HG03103 (cell line): Measurements from ENCODE around the gene IGFBP6.

Experiments used
- ATAC-seq: cut with Tn5 transposase; IDR thresholded peaks from one replicate; pipeline ENCODE4 v1.9.1; 2021; ENCODE audit warnings: low read depth; ENCODE audit not compliant: unreplicated experiment

IGFBP6 gene

GRCh38 chr12:53097564-53098353 is at the start of gene IGFBP6:
Gene IGFBP6, plus strand, starts transcription at chr12:53097667. Its CDS starts 51 bp downstream, at chr12:53097718.
- ATAC-seq: no peak

GRCh38 chr12:53048033-53048779 is 49.3 kb upstream of the IGFBP6 start:
- no peak for ATAC-seq

GRCh38 chr12:53048780-53049401 is 48.6 kb upstream of the IGFBP6 start:
- no peak for ATAC-seq

GRCh38 chr12:53049571-53050318 is 47.7 kb upstream of the IGFBP6 start, which contains the start of gene TNS2:
Gene TNS2, plus strand, starts transcription at chr12:53050065. Its CDS starts 121 bp downstream, at chr12:53050186.
- ATAC-seq: no peak

- ATAC-seq: no peak
Measured at GRCh38 chr12:53050426-53051057, 46.9 kb upstream of the IGFBP6 start.

- no peak for ATAC-seq
Measured at GRCh38 chr12:53051058-53051880, 46.2 kb upstream of the IGFBP6 start.

- ATAC-seq: no peak
Measured at GRCh38 chr12:53051881-53052412, 45.5 kb upstream of the IGFBP6 start.

- no peak for ATAC-seq
Measured at GRCh38 chr12:53052419-53053217, 44.8 kb upstream of the IGFBP6 start.

GRCh38 chr12:53053218-53054111 is 44.0 kb upstream of the IGFBP6 start:
- no peak for ATAC-seq

- ATAC-seq: peak; percentile 78
Measured at GRCh38 chr12:53054112-53054878, 43.2 kb upstream of the IGFBP6 start.

- no peak for ATAC-seq
Measured at GRCh38 chr12:53055471-53056266, 41.8 kb upstream of the IGFBP6 start.

GRCh38 chr12:53056296-53056695 is 41.2 kb upstream of the IGFBP6 start:
- no peak for ATAC-seq

- no peak for ATAC-seq
Measured at GRCh38 chr12:53056901-53057300, 40.6 kb upstream of the IGFBP6 start.

- ATAC-seq: no peak
Measured at GRCh38 chr12:53057816-53058500, 39.5 kb upstream of the IGFBP6 start.
